ENCODE measurements around the gene PDCD4.
"Not testable (repeated sequence)": the region's sequence is repeated elsewhere in the genome, so short reads cannot be mapped to it uniquely, and the experiment has no call there.

The PDCD4 gene

DNA sequence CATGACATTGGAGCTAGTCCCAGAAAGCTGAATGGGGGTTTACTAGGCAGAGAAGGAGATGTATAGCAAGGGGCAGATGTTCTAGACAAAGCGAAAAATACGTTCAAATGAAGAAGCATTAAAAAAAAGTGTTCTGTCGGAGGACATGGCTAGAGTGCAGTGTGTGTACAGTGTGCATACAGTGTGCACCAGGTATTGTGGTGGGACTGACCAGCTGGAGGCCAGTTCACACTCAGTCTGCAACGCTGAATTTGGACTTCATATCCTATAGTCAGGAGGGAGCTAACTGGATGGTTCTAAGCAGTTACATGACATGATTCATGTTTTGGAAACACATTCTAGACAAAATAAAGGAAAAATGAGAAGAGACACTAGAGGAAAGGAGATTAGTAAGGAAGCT, 38.4 kb downstream of the PDCD4 start:
- no CpG with 5 or more reads among the region's 4 CpGs for WGBS (ENCODE audit: insufficient coverage, insufficient read length)
- Histone ChIP-seq H3K9me3 (ENCODE audit: control insufficient read depth, insufficient read depth, low read length) (no peaks in the 10 kb centered on the region), H3K4me1 (ENCODE audit: control insufficient read depth, insufficient read depth, low read length) (no peaks in the 10 kb centered on the region), H3K27ac (ENCODE audit: low read length) (no peak overlapping the region), H3K36me3 (ENCODE audit: control insufficient read depth, insufficient read depth, low read length) (no peaks in the 10 kb centered on the region), H3K27me3 (ENCODE audit: control insufficient read depth, insufficient read depth, low read length) (no peaks in the 10 kb centered on the region), H3K4me3 (ENCODE audit: low read length) (no peak overlapping the region)
- DNase-seq (ENCODE audit: low read depth, low spot score), result no peak

DNA sequence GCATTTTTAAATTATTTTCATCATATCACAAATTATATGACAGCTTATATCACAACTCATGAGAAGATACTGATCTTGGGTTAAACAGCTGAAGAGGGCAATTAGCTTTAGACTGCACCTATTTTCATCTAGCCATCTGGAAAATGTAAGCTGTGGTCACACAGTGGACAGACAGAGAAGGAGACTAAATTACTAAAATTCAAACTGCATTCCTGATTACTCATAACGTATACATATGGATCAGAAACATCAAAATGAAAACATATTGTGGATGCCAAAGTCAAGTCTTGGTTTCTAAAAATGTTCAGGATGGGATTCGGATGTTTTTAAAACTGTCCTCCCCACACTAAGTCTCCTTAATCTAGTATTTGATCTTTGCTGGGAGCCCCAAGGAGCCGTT, 40.6 kb downstream of the PDCD4 start:
- no peak for DNase-seq (ENCODE audit: low read depth, low spot score)
- Histone ChIP-seq H3K4me1 (ENCODE audit: control insufficient read depth, insufficient read depth, low read length) (0 out of 2 replicates have a peak, but pooled peaks cover 3% of the 10 kb centered on the region), H3K4me3 (ENCODE audit: low read length) (no peak overlapping the region), H3K27me3 (ENCODE audit: control insufficient read depth, insufficient read depth, low read length) (no peaks in the 10 kb centered on the region), H3K9me3 (ENCODE audit: control insufficient read depth, insufficient read depth, low read length) (no peaks in the 10 kb centered on the region), H3K36me3 (ENCODE audit: control insufficient read depth, insufficient read depth, low read length) (no peaks in the 10 kb centered on the region), H3K27ac (ENCODE audit: low read length) (no peak overlapping the region)
- WGBS (ENCODE audit: insufficient coverage, insufficient read length), result no CpG with 5 or more reads among the region's 3 CpGs

DNA sequence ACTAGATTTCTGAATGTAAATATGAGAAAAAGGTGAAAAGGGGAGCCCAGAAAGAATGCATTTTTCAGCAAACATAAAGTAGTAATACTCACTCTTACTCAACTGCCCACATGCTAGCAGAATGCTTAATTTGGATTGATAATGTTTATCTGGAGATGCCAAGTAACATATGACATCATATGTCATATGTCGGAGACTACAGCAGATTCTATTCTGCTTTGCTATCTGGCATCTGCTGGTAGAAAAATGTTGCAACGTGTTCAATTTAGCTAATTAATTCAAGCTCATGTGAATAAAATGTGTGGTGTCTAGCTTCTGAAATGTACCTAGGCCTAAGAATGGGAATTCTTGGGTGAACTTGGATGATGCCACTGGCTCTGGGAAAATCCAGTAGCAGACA, 42.7 kb downstream of the PDCD4 start:
- DNase-seq (ENCODE audit: low read depth, low spot score), result no peak
- H3K27me3 ChIP-seq (ENCODE audit: control insufficient read depth, insufficient read depth, low read length), result no peaks in the 10 kb centered on the region
- no CpG with 5 or more reads among the region's 2 CpGs for WGBS (ENCODE audit: insufficient coverage, insufficient read length)
- no peaks in the 10 kb centered on the region for H3K9me3 ChIP-seq (ENCODE audit: control insufficient read depth, insufficient read depth, low read length)
- no peak overlapping the region for H3K27ac ChIP-seq (ENCODE audit: low read length)
- H3K36me3 ChIP-seq (ENCODE audit: control insufficient read depth, insufficient read depth, low read length), result no peaks in the 10 kb centered on the region
- H3K4me3 ChIP-seq (ENCODE audit: low read length), result no peak overlapping the region
- 0 out of 2 replicates have a peak, but pooled peaks cover 3% of the 10 kb centered on the region for H3K4me1 ChIP-seq (ENCODE audit: control insufficient read depth, insufficient read depth, low read length)

DNA sequence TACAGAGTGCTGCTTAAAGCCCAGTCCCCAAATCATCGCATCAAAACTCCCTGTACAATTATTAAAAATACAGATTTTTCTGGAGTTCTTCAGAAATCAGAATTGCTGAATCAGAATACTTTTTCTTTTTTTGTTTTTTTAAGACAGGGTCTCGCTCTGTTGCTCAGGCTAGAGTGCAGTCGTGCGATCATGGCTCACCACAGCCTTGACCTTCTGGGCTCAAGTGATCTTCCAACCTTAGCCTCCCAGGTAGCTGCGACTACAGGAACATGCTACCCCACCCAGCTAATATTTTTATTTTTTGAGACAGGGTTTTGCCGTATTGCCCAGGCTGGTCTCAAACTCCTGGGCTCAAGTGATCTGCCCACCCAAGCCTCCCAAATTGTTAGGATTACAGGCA, 43.3 kb downstream of the PDCD4 start:
- Histone ChIP-seq H3K27ac (ENCODE audit: low read length) (no peak overlapping the region), H3K4me3 (ENCODE audit: low read length) (no peak overlapping the region), H3K36me3 (ENCODE audit: control insufficient read depth, insufficient read depth, low read length) (no peaks in the 10 kb centered on the region), H3K9me3 (ENCODE audit: control insufficient read depth, insufficient read depth, low read length) (no peaks in the 10 kb centered on the region), H3K4me1 (ENCODE audit: control insufficient read depth, insufficient read depth, low read length) (0 out of 2 replicates have a peak, but pooled peaks cover 3% of the 10 kb centered on the region), H3K27me3 (ENCODE audit: control insufficient read depth, insufficient read depth, low read length) (no peaks in the 10 kb centered on the region)
- DNase-seq (ENCODE audit: low read depth, low spot score), result no peak
- WGBS (ENCODE audit: insufficient coverage, insufficient read length), result no CpG with 5 or more reads among the region's 6 CpGs

DNA sequence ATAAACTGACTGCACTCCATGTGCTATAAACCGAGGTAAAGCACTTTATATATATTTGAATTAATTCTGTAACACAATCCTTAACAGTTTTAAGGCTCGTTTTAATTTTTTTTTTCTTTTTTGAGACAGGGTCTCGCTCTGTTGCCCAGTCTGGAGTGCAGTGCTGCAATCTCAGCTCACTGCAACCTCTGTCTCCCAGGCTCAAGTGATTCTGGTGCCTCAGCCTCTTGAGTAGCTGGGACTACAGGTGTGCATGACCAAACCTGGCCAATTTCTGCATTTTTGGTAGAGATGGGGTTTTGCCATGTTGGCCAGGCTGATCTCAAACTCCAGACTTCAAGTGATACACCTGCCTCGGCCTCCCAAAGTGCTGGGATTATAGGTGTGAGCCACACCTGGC, 43.9 kb downstream of the PDCD4 start:
- H3K9me3 ChIP-seq (ENCODE audit: control insufficient read depth, insufficient read depth, low read length); H3K27me3 ChIP-seq (ENCODE audit: control insufficient read depth, insufficient read depth, low read length); H3K4me3 ChIP-seq (ENCODE audit: low read length); H3K36me3 ChIP-seq (ENCODE audit: control insufficient read depth, insufficient read depth, low read length); DNase-seq (ENCODE audit: low read depth, low spot score); H3K27ac ChIP-seq (ENCODE audit: low read length); H3K4me1 ChIP-seq (ENCODE audit: control insufficient read depth, insufficient read depth, low read length): not testable (repeated sequence)
- WGBS (ENCODE audit: insufficient coverage, insufficient read length), result no CpG with 5 or more reads among the region's 4 CpGs

DNA sequence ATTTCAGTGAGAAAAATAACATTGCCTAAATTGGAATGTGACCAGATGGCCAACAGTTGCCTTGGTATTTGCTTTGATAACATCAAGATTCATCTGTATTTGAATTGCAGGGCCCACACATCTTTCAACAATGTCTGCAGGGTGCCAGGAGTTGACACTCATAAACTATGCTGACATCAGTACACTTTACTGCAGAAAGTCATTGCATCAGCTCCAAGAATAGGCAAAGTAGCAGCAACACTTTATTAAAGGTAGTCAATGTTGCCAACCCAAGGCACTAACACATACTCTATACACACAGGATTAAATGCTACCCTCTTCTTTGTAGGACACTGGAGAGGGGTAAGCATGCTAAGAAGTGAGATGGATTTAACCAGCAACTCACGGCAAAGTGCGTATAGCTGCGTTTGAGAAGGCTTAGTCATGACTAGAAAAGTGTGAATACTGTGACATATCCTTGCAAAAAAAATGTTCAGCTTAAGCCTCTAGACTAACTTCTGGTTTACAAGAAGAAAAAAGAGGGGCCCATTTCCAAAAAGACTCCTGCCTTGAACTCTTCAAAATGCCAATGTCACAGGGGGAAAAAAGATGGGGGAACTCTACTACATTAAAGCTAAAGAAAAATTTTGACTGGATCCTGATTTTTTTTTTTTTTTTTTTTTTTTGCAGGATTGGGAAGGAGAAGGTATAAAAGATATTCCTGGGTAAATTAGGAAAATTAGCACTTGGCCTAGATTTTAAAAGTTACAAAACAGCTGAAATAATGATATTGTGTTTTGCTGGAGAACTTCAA, 45.0 kb downstream of the PDCD4 start:
- H3K27me3 ChIP-seq (ENCODE audit: control insufficient read depth, insufficient read depth, low read length), result no peaks in the 10 kb centered on the region
- H3K36me3 ChIP-seq (ENCODE audit: control insufficient read depth, insufficient read depth, low read length), result no peaks in the 10 kb centered on the region
- no peak overlapping the region for H3K27ac ChIP-seq (ENCODE audit: low read length)
- H3K4me3 ChIP-seq (ENCODE audit: low read length), result no peak overlapping the region
- no CpG with 5 or more reads among the region's 3 CpGs for WGBS (ENCODE audit: insufficient coverage, insufficient read length)
- DNase-seq (ENCODE audit: low read depth, low spot score), result no peak
- H3K4me1 ChIP-seq (ENCODE audit: control insufficient read depth, insufficient read depth, low read length), result 0 out of 2 replicates have a peak, but pooled peaks cover 3% of the 10 kb centered on the region
- H3K9me3 ChIP-seq (ENCODE audit: control insufficient read depth, insufficient read depth, low read length), result no peaks in the 10 kb centered on the region

DNA sequence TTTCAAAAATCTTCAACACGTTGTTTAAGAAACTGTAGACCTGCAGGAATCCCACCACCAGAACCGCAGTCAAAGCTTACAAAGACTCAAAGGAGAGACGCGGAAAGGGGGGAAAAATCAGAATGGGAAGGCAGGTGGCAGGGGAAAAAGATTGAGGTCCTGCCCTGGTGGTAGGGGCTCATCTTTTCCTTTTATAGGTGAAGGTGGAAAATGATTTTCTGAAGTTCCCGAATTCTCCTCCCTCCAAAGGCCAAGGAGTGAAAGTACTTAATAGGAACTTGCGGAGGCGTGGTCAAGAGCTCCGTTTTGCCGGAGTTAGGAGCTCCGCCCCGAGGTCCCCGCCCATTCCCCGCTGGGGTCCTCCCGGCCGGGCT, 46.5 kb downstream of the PDCD4 start:
- Histone ChIP-seq H3K36me3 (ENCODE audit: control insufficient read depth, insufficient read depth, low read length) (no peaks in the 10 kb centered on the region), H3K4me3 (ENCODE audit: low read length) (peak overlapping the region; percentile 93; the same call in 1 of the 2 replicates), H3K27me3 (ENCODE audit: control insufficient read depth, insufficient read depth, low read length) (no peaks in the 10 kb centered on the region), H3K9me3 (ENCODE audit: control insufficient read depth, insufficient read depth, low read length) (no peaks in the 10 kb centered on the region), H3K4me1 (ENCODE audit: control insufficient read depth, insufficient read depth, low read length) (0 out of 2 replicates have a peak, but pooled peaks cover 3% of the 10 kb centered on the region), H3K27ac (ENCODE audit: low read length) (no peak overlapping the region)
- DNase-seq (ENCODE audit: low read depth, low spot score), result peak; percentile 88
- no CpG with 5 or more reads among the region's 15 CpGs for WGBS (ENCODE audit: insufficient coverage, insufficient read length)

DNA sequence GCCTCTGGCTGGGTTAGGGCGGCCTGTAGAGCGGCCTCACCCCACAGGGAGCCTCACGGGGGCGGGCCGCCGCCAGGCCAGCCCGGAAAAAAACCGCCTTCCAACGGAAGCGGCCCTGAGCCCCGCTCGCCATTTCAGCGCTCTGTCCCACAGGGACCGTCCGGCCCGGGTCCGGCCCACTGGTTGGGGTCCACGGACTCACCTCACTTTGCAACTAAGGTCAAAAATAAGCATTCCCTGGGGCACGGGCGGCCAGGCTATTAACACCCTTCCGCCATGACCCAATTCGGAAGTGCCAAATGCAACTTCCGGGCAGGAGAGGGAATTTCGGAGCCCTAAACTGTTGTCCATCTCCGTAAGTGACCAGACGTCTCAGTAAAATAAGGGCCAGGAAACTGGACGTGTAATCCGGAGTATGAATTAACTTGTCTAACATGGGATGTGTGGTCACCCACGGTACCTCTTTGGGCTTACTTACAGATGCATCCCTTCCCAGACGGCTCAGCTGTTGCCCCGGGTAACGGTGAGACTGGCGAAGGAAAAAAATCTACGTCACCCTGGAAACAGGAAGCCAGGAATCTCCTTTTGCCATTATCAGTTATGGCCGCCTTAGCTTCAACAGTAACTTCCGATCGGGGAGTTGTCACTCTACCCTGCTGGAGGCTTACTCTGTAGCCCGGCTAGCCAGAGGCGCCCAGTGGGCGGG, 47.1 kb downstream of the PDCD4 start, which contains the start of gene BBIP1:
Gene BBIP1 (minus strand): TSS at position 538 of the 706 bp plus-strand sequence. CDS start 1,023 bp downstream, outside the sequence.
- Histone ChIP-seq H3K27me3 (ENCODE audit: control insufficient read depth, insufficient read depth, low read length) (no peaks in the 10 kb centered on the region), H3K36me3 (ENCODE audit: control insufficient read depth, insufficient read depth, low read length) (no peaks in the 10 kb centered on the region), H3K9me3 (ENCODE audit: control insufficient read depth, insufficient read depth, low read length) (no peaks in the 10 kb centered on the region), H3K4me3 (ENCODE audit: low read length) (peak within 1 kb of the TSS; percentile 97), H3K27ac (ENCODE audit: low read length) (no peak within 1 kb of the TSS), H3K4me1 (ENCODE audit: control insufficient read depth, insufficient read depth, low read length) (0 out of 2 replicates have a peak, but pooled peaks cover 3% of the 10 kb centered on the region)
- no CpG with 5 or more reads among the region's 40 CpGs for WGBS (ENCODE audit: insufficient coverage, insufficient read length)
- DNase-seq (ENCODE audit: low read depth, low spot score), result peak; percentile 97

DNA sequence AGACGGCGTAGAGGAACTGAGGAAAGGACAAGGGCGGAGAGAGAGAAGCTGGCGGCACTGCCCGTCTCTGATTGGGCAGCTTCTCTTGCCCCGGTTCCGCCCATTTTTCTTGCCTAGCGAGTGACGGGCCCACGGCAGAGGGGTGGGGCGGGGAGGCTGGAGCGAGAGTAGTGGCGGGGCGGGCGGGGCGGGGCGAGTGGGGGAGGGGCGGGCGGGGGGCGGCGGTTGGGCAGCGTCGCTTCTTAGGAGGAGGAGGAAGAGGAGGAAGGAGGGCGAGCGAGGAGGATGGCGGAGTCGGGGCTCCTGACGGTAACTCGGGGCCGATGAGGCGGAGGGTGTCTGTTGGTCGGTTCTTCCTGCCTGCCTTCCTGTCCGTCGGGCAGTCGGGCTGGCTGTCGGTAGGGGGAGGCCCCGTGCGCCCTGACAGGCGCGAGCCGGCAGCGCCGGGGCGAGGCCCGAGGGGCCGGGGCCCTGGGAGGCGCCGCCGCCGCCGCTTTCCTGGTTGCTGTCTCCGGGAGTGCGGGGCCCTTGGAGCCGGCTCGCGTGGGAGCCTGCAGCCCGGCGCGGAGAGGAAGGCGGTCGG, 47.7 kb downstream of the PDCD4 start, which contains the start of gene SHOC2:
Gene SHOC2 (plus strand): TSS at position 256 of the 583 bp plus-strand sequence. CDS start 44,755 bp downstream, outside the sequence.
- no peaks in the 10 kb centered on the region for H3K9me3 ChIP-seq (ENCODE audit: control insufficient read depth, insufficient read depth, low read length)
- H3K4me1 ChIP-seq (ENCODE audit: control insufficient read depth, insufficient read depth, low read length), result 0 out of 2 replicates have a peak, but pooled peaks cover 3% of the 10 kb centered on the region
- H3K27me3 ChIP-seq (ENCODE audit: control insufficient read depth, insufficient read depth, low read length), result no peaks in the 10 kb centered on the region
- no peak within 1 kb of the TSS for H3K27ac ChIP-seq (ENCODE audit: low read length)
- DNase-seq (ENCODE audit: low read depth, low spot score), result no peak
- whole genome bisulfite sequencing (ENCODE audit: insufficient coverage, insufficient read length), result no CpG with 5 or more reads among the region's 61 CpGs
- H3K4me3 ChIP-seq (ENCODE audit: low read length), result peak within 1 kb of the TSS; percentile 97
- H3K36me3 ChIP-seq (ENCODE audit: control insufficient read depth, insufficient read depth, low read length), result no peaks in the 10 kb centered on the region
